Mucosa of stomach (tissue), 1 donor: ENCODE data around the gene RPS24.

Experiments used
- H3K27me3 ChIP-seq: one replicate; pipeline ENCODE4 v1.7.0; 2013; ENCODE audit warnings: mild to moderate bottlenecking, low read length; ENCODE audit not compliant: control insufficient read depth, insufficient read depth
- H3K36me3 ChIP-seq: one replicate; pipeline ENCODE4 v1.7.0; 2013; ENCODE audit warnings: low read length; ENCODE audit not compliant: control insufficient read depth, insufficient read depth
- H3K4me1 ChIP-seq: one replicate; pipeline ENCODE4 v1.7.0; 2013; ENCODE audit warnings: mild to moderate bottlenecking, low read length; ENCODE audit not compliant: control insufficient read depth, insufficient read depth
- H3K4me3 ChIP-seq: one replicate; pipeline ENCODE4 v1.7.0; 2013; ENCODE audit warnings: low read length
- H3K9ac ChIP-seq: one replicate; pipeline ENCODE4 v1.7.0; 2013; ENCODE audit warnings: mild to moderate bottlenecking, low read length, moderate library complexity
- H3K9me3 ChIP-seq: one replicate; pipeline ENCODE4 v1.7.0; 2013; ENCODE audit warnings: mild to moderate bottlenecking, low read length, moderate library complexity; ENCODE audit not compliant: control insufficient read depth
- donor health status: Pancreatic carcinoma.

Gene RPS24

GRCh38 chr10:78029269-78030226 is 4.1 kb upstream of the RPS24 start, which contains the start of gene POLR3A:
TSS of gene POLR3A (minus strand) at chr10:78029515. CDS start at chr10:78029407, 108 bp downstream.
- no peaks in the 10 kb centered on the region for H3K36me3 ChIP-seq
- no peaks in the 10 kb centered on the region for H3K27me3 ChIP-seq
- H3K9me3 ChIP-seq: no peaks in the 10 kb centered on the region
- H3K4me1 ChIP-seq: peaks cover 15% of the 10 kb centered on the region
- peak within 1 kb of the TSS; percentile 99 for H3K4me3 ChIP-seq
- peak within 1 kb of the TSS; percentile 95 for H3K9ac ChIP-seq

- H3K9ac ChIP-seq: no peak overlapping the region
- H3K4me3 ChIP-seq: no peak overlapping the region
- H3K4me1 ChIP-seq: peaks cover 20% of the 10 kb centered on the region
Observed at GRCh38 chr10:78033387-78033636, 351 bp upstream of the RPS24 start.

GRCh38 chr10:78035025-78035424 is 1.4 kb downstream of the RPS24 start:
- no peaks in the 10 kb centered on the region for H3K27me3 ChIP-seq
- peaks cover 6% of the 10 kb centered on the region for H3K36me3 ChIP-seq
- peak overlapping the region; percentile 71 for H3K9ac ChIP-seq
- H3K9me3 ChIP-seq: no peaks in the 10 kb centered on the region
- H3K4me1 ChIP-seq: peaks cover 11% of the 10 kb centered on the region
- H3K4me3 ChIP-seq: no peak overlapping the region

More at GRCh38 chr10:78033387-78033636, 351 bp upstream of the RPS24 start:
- Histone ChIP-seq H3K9me3 (no peaks in the 10 kb centered on the region), H3K36me3 (no peaks in the 10 kb centered on the region), H3K27me3 (no peaks in the 10 kb centered on the region)

- no peak overlapping the region for H3K4me3 ChIP-seq
- peak overlapping the region; percentile 71 for H3K9ac ChIP-seq
- no peaks in the 10 kb centered on the region for H3K9me3 ChIP-seq
- peaks cover 11% of the 10 kb centered on the region for H3K4me1 ChIP-seq
- H3K27me3 ChIP-seq: no peaks in the 10 kb centered on the region
- H3K36me3 ChIP-seq: peaks cover 6% of the 10 kb centered on the region
Observed at GRCh38 chr10:78035437-78035836, 1.8 kb downstream of the RPS24 start.

GRCh38 chr10:78035933-78036583 is 2.4 kb downstream of the RPS24 start:
- Histone ChIP-seq H3K27me3 (no peaks in the 10 kb centered on the region), H3K4me1 (peaks cover 11% of the 10 kb centered on the region), H3K4me3 (no peak overlapping the region), H3K9ac (no peak overlapping the region), H3K36me3 (peaks cover 12% of the 10 kb centered on the region), H3K9me3 (no peaks in the 10 kb centered on the region)

- H3K27me3 ChIP-seq: no peaks in the 10 kb centered on the region
- no peaks in the 10 kb centered on the region for H3K9me3 ChIP-seq
- peaks cover 11% of the 10 kb centered on the region for H3K4me1 ChIP-seq
- H3K9ac ChIP-seq: no peak overlapping the region
- H3K4me3 ChIP-seq: no peak overlapping the region
- peaks cover 19% of the 10 kb centered on the region for H3K36me3 ChIP-seq
Observed at GRCh38 chr10:78038105-78038504, 4.4 kb downstream of the RPS24 start.

- Histone ChIP-seq H3K4me1 (peaks cover 11% of the 10 kb centered on the region), H3K36me3 (peaks cover 19% of the 10 kb centered on the region), H3K27me3 (no peaks in the 10 kb centered on the region), H3K9me3 (no peaks in the 10 kb centered on the region), H3K4me3 (no peak overlapping the region), H3K9ac (no peak overlapping the region)
Observed at GRCh38 chr10:78038791-78039547, 5.3 kb downstream of the RPS24 start.

GRCh38 chr10:78039743-78040142 is 6.1 kb downstream of the RPS24 start:
- H3K27me3 ChIP-seq: no peaks in the 10 kb centered on the region
- peaks cover 19% of the 10 kb centered on the region for H3K36me3 ChIP-seq
- peaks cover 11% of the 10 kb centered on the region for H3K4me1 ChIP-seq

GRCh38 chr10:78041170-78042057 is 7.8 kb downstream of the RPS24 start:
- Histone ChIP-seq H3K4me3 (no peak overlapping the region), H3K9me3 (no peaks in the 10 kb centered on the region), H3K36me3 (peaks cover 19% of the 10 kb centered on the region), H3K27me3 (no peaks in the 10 kb centered on the region), H3K9ac (no peak overlapping the region), H3K4me1 (no peaks in the 10 kb centered on the region)

More at GRCh38 chr10:78039743-78040142, 6.1 kb downstream of the RPS24 start:
- Histone ChIP-seq H3K4me3 (no peak overlapping the region), H3K9ac (no peak overlapping the region), H3K9me3 (no peaks in the 10 kb centered on the region)

GRCh38 chr10:78042058-78042751 is 8.5 kb downstream of the RPS24 start:
- no peak overlapping the region for H3K4me3 ChIP-seq

GRCh38 chr10:78042752-78043104 is 9.1 kb downstream of the RPS24 start:
- H3K4me1 ChIP-seq: no peaks in the 10 kb centered on the region
- peaks cover 19% of the 10 kb centered on the region for H3K36me3 ChIP-seq
- no peak overlapping the region for H3K4me3 ChIP-seq
- no peaks in the 10 kb centered on the region for H3K27me3 ChIP-seq
- no peak overlapping the region for H3K9ac ChIP-seq
- no peaks in the 10 kb centered on the region for H3K9me3 ChIP-seq

More at GRCh38 chr10:78042058-78042751, 8.5 kb downstream of the RPS24 start:
- H3K36me3 ChIP-seq: peaks cover 19% of the 10 kb centered on the region
- no peaks in the 10 kb centered on the region for H3K27me3 ChIP-seq
- H3K9ac ChIP-seq: no peak overlapping the region
- no peaks in the 10 kb centered on the region for H3K9me3 ChIP-seq
- H3K4me1 ChIP-seq: no peaks in the 10 kb centered on the region
